ENCODE measurements around the gene ABCC1.
"Not testable (repeated sequence)": the region's sequence is repeated elsewhere in the genome, so short reads cannot be mapped to it uniquely, and the experiment has no call there.

Gene ABCC1

GRCh38 chr16:16147316-16147999 is 198.0 kb downstream of the ABCC1 start:
- H3K4me3 ChIP-seq (ENCODE audit: low read depth, low read length) = no peak overlapping the region
- DNase-seq (ENCODE audit: low read depth) = no peak
- no peak for TF ChIP-seq MAX (IDR thresholded peaks at IDR 0.05; ENCODE audit: low read depth, low read length)
- no peak for TF ChIP-seq POLR2A (IDR thresholded peaks at IDR 0.05; ENCODE audit: extremely low read depth, insufficient read length)
- no peak for TF ChIP-seq MYC (IDR thresholded peaks at IDR 0.05; ENCODE audit: low read depth, low read length)
- TF ChIP-seq CTCF (IDR thresholded peaks at IDR 0.05; ENCODE audit: low read depth, low read length) = no peak

- not testable (repeated sequence) for DNase-seq (ENCODE audit: low read depth); H3K4me3 ChIP-seq (ENCODE audit: low read depth, low read length)
These were observed 198.7 kb downstream of the ABCC1 start for GRCh38 chr16:16148000-16148599.

GRCh38 chr16:16148755-16149154 is 199.3 kb downstream of the ABCC1 start:
- H3K4me3 ChIP-seq (ENCODE audit: low read depth, low read length) = no peak overlapping the region
- no peak for DNase-seq (ENCODE audit: low read depth)
- TF ChIP-seq MAX (IDR thresholded peaks at IDR 0.05; ENCODE audit: low read depth, low read length) (no peak), CTCF (IDR thresholded peaks at IDR 0.05; ENCODE audit: low read depth, low read length) (no peak), POLR2A (IDR thresholded peaks at IDR 0.05; ENCODE audit: extremely low read depth, insufficient read length) (no peak), MYC (IDR thresholded peaks at IDR 0.05; ENCODE audit: low read depth, low read length) (no peak)

GRCh38 chr16:16149710-16150116 is 200.3 kb downstream of the ABCC1 start:
- no peak overlapping the region for H3K4me3 ChIP-seq (ENCODE audit: low read depth, low read length)
- DNase-seq (ENCODE audit: low read depth) = no peak
- TF ChIP-seq MYC (IDR thresholded peaks at IDR 0.05; ENCODE audit: low read depth, low read length) (no peak), POLR2A (IDR thresholded peaks at IDR 0.05; ENCODE audit: extremely low read depth, insufficient read length) (no peak), MAX (IDR thresholded peaks at IDR 0.05; ENCODE audit: low read depth, low read length) (no peak), CTCF (IDR thresholded peaks at IDR 0.05; ENCODE audit: low read depth, low read length) (no peak)

- no peak for DNase-seq (ENCODE audit: low read depth)
- no peak for TF ChIP-seq MAX (IDR thresholded peaks at IDR 0.05; ENCODE audit: low read depth, low read length)
- no peak overlapping the region for H3K4me3 ChIP-seq (ENCODE audit: low read depth, low read length)
These were observed 200.9 kb downstream of the ABCC1 start for GRCh38 chr16:16150117-16150877.

GRCh38 chr16:16150878-16151152 is 201.4 kb downstream of the ABCC1 start:
- TF ChIP-seq POLR2A (IDR thresholded peaks at IDR 0.05; ENCODE audit: extremely low read depth, insufficient read length) (no peak), CTCF (IDR thresholded peaks at IDR 0.05; ENCODE audit: low read depth, low read length) (no peak), MYC (IDR thresholded peaks at IDR 0.05; ENCODE audit: low read depth, low read length) (no peak), MAX (IDR thresholded peaks at IDR 0.05; ENCODE audit: low read depth, low read length) (no peak)
- no peak overlapping the region for H3K4me3 ChIP-seq (ENCODE audit: low read depth, low read length)
- no peak for DNase-seq (ENCODE audit: low read depth)
